Left ventricle myocardium inferior (tissue), 1 donor: ENCODE measurements around the gene SLC25A25. TPM values are rescaled to one million over a fixed set of nuclear protein-coding genes. Genes with fewer than 3 reads are reported as not detected.

Source experiments
- DNase-seq: peaks from one replicate; pipeline ENCODE4 v3.0.0-alpha.2; 2020
- H3K27ac ChIP-seq: fragments of 200-600 bp; replicated peaks from 2 replicates; pipeline ENCODE4 v1.8.0; 2021
- H3K27me3 ChIP-seq: fragments of 200-600 bp; 2 replicates; pipeline ENCODE4 v1.8.0; 2021; ENCODE audit warnings: low read depth
- H3K36me3 ChIP-seq: fragments of 200-600 bp; 2 replicates; pipeline ENCODE4 v1.8.0; 2021
- H3K4me1 ChIP-seq: fragments of 200-600 bp; 2 replicates; pipeline ENCODE4 v1.8.0; 2021
- H3K4me3 ChIP-seq: fragments of 200-600 bp; 2 replicates; pipeline ENCODE4 v1.8.0; 2021; ENCODE audit warnings: mild to moderate bottlenecking, moderate library complexity
- H3K9me3 ChIP-seq: fragments of 200-600 bp; replicated peaks from 2 replicates; pipeline ENCODE4 v1.8.0; 2021
- intact Hi-C: fragments of 100-400 bp; cut with micrococcal nuclease; formaldehyde crosslinking; loops from one replicate; pipeline ENCODE4 v1.11.0; 2022
- total RNA-seq: library from RNA; stranded (reverse); fragmentation: NEBNext Ultra II Directional; extraction: Animal tissue kit (Norgen Biotek cat#: 25700); gene quantifications from one replicate; pipeline ENCODE4 v1.2.1, GENCODE V29; 2021
- TF ChIP-seq, protein P1 (sequence below): fragments of 200-600 bp; IDR thresholded peaks from 2 replicates; pipeline ENCODE4 v1.8.0; 2021; ENCODE audit warnings: antibody characterized with exemption, mild to moderate bottlenecking, borderline replicate concordance
- donor health status: DM: no; HTN: yes; CAD: no; lungs with severe emphysema.

Gene SLC25A25
- total RNA-seq, 1 donor from 2014 or later: 5.4 TPM

DNA sequence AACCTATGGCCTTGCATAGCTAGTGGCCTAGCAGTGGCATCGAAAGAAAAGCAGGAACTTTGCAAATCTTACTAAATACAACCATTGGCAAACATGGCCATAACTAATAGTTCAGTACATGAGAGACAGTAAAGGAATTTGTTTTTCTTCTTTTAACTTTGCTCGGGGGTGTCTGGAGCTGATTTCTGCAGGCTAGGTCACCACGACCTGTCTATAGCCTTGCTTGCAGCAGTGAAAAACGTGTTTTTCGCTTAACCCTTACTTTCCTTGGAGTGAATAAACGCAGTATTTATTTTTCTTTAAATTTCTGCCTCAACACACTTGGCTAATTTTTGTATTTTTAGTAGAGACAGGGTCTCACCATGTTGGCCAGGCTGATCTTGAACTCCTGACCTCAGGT lies 20.8 kb upstream of the SLC25A25 start:
- Histone ChIP-seq H3K4me3 (no peak overlapping the region), H3K36me3 (no peaks in the 10 kb centered on the region), H3K27me3 (no peaks in the 10 kb centered on the region), H3K27ac (no peak overlapping the region), H3K9me3 (no peaks in the 10 kb centered on the region), H3K4me1 (no peaks in the 10 kb centered on the region)
- DNase-seq: no peak
- intact Hi-C loops: no loop called here
- TF ChIP-seq, protein P1, sequence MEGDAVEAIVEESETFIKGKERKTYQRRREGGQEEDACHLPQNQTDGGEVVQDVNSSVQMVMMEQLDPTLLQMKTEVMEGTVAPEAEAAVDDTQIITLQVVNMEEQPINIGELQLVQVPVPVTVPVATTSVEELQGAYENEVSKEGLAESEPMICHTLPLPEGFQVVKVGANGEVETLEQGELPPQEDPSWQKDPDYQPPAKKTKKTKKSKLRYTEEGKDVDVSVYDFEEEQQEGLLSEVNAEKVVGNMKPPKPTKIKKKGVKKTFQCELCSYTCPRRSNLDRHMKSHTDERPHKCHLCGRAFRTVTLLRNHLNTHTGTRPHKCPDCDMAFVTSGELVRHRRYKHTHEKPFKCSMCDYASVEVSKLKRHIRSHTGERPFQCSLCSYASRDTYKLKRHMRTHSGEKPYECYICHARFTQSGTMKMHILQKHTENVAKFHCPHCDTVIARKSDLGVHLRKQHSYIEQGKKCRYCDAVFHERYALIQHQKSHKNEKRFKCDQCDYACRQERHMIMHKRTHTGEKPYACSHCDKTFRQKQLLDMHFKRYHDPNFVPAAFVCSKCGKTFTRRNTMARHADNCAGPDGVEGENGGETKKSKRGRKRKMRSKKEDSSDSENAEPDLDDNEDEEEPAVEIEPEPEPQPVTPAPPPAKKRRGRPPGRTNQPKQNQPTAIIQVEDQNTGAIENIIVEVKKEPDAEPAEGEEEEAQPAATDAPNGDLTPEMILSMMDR: no peak

GRCh38 chr9:128048663-128049062 lies 19.4 kb upstream of the SLC25A25 start:
- no peak for DNase-seq
- intact Hi-C loops: no loop called here
- H3K9me3 ChIP-seq: no peaks in the 10 kb centered on the region
- no peak overlapping the region for H3K27ac ChIP-seq
- no peaks in the 10 kb centered on the region for H3K4me1 ChIP-seq
- no peaks in the 10 kb centered on the region for H3K27me3 ChIP-seq
- H3K36me3 ChIP-seq: no peaks in the 10 kb centered on the region
- TF ChIP-seq, protein P1: no peak
- H3K4me3 ChIP-seq: no peak overlapping the region

DNA sequence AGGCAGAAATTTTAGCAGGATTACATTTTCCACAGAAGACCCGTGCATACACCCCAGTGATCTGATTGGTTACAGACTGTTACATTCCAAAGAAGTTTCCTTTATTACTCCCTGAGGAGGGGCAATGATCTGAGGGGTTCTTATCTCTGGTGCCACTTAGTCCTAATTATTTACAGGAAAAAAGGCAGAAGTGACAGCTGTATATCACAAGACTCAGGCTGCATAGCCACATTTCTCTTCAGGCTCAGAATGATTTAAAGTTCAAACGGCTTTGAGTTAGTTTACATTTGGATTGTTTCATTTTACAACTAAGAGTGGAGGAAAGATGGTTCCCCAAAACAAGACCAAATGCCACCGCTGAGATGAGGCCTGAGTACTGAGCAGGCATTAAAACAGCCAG lies 18.2 kb upstream of the SLC25A25 start:
- H3K27ac ChIP-seq: no peak overlapping the region
- H3K36me3 ChIP-seq: no peaks in the 10 kb centered on the region
- H3K4me3 ChIP-seq: no peak overlapping the region
- TF ChIP-seq, protein P1: no peak
- H3K4me1 ChIP-seq: no peaks in the 10 kb centered on the region
- intact Hi-C loops: no loop called here
- no peak for DNase-seq
- H3K9me3 ChIP-seq: no peaks in the 10 kb centered on the region
- no peaks in the 10 kb centered on the region for H3K27me3 ChIP-seq

DNA sequence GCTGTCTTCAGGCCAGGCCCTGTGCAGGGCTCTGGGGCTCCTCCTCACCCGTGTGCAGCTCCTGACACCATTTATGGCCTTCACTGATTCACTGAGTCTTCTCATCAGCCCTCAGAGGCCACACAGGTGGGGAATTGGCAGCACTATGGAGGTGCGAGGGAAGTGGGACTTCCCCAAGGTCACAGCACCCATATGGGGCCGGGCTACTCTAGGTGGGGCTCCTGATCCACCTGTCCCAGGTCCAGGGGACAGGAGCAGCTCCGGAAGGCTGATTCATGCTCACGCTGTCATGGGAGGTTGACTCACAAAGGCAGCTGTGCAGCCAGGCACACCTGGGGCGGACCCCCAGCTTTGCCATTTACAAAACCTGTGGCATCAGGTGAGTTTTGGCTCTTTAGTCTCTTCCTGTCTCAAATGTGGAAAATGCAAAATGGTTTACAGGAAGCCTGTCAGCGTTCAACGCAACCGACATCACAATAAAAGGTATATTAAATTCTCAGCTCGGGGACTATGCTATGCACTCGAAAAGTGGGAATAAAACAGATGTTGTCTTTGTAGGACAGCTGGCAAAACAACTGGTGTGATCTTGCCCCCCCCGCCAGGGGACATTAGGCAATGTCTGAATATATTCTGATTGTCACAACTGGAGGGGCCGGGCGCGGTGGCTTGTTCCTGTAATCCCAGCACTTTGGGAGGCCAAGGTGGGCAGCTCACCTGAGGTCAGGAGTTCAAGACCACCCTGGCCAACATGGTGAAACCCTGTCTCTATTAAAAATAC lies 15.9 kb upstream of the SLC25A25 start:
- peaks cover 15% of the 10 kb centered on the region for H3K4me1 ChIP-seq
- H3K9me3 ChIP-seq: no peaks in the 10 kb centered on the region
- H3K27me3 ChIP-seq: no peaks in the 10 kb centered on the region
- H3K27ac ChIP-seq: no peak overlapping the region
- no peaks in the 10 kb centered on the region for H3K36me3 ChIP-seq
- DNase-seq: no peak
- intact Hi-C loops: no loop called here
- TF ChIP-seq, protein P1: no peak
- no peak overlapping the region for H3K4me3 ChIP-seq

GRCh38 chr9:128053560-128053959 lies 14.5 kb upstream of the SLC25A25 start:
- Histone ChIP-seq H3K27me3 (no peaks in the 10 kb centered on the region), H3K36me3 (no peaks in the 10 kb centered on the region), H3K4me3 (no peak overlapping the region), H3K27ac (peak overlapping the region; percentile 36), H3K9me3 (no peaks in the 10 kb centered on the region), H3K4me1 (peaks cover 15% of the 10 kb centered on the region)
- intact Hi-C loops: no loop called here
- no peak for DNase-seq
- TF ChIP-seq, protein P1: no peak
